ENCODE results near the gene SLC6A20. TPM values are rescaled to one million over a fixed set of nuclear protein-coding genes. Genes with fewer than 3 reads are reported as not detected.

SLC6A20 gene
- total RNA-seq, 1 donor from 2014 or later: 1.5 TPM

GRCh38 chr3:45838466-45838865, 42.1 kb upstream of the SLC6A20 start:
- Mint-ChIP-seq H3K4me3 (no peak overlapping the region), H3K27ac (no peak overlapping the region), H3K4me1 (ENCODE audit: unreplicated experiment) (peaks cover 11% of the 10 kb centered on the region), H3K9me3 (no peaks in the 10 kb centered on the region), H3K27me3 (peaks cover 3% of the 10 kb centered on the region), H3K36me3 (peaks cover 16% of the 10 kb centered on the region)
- no peak for DNase-seq (ENCODE audit: extremely low spot score, unreplicated experiment)
- TF ChIP-seq CTCF (conservative IDR thresholded peaks at IDR 0.05): no peak

- Mint-ChIP-seq H3K4me1 (ENCODE audit: unreplicated experiment) (no peaks in the 10 kb centered on the region), H3K4me3 (no peak overlapping the region), H3K27me3 (no peaks in the 10 kb centered on the region), H3K36me3 (peaks cover 31% of the 10 kb centered on the region), H3K27ac (no peak overlapping the region), H3K9me3 (no peaks in the 10 kb centered on the region)
- peak; percentile 47 for TF ChIP-seq CTCF (conservative IDR thresholded peaks at IDR 0.05)
- no peak for DNase-seq (ENCODE audit: extremely low spot score, unreplicated experiment)
Observed at GRCh38 chr3:45832699-45833098, 36.4 kb upstream of the SLC6A20 start.

GRCh38 chr3:45830121-45830520, 33.8 kb upstream of the SLC6A20 start:
- no peak overlapping the region for H3K27ac Mint-ChIP-seq

GRCh38 chr3:45826908-45827307, 30.6 kb upstream of the SLC6A20 start:
- TF ChIP-seq CTCF (conservative IDR thresholded peaks at IDR 0.05): no peak
- Mint-ChIP-seq H3K36me3 (peaks cover 29% of the 10 kb centered on the region), H3K27ac (no peak overlapping the region), H3K4me1 (ENCODE audit: unreplicated experiment) (no peaks in the 10 kb centered on the region), H3K27me3 (no peaks in the 10 kb centered on the region), H3K9me3 (no peaks in the 10 kb centered on the region), H3K4me3 (no peak overlapping the region)
- DNase-seq (ENCODE audit: extremely low spot score, unreplicated experiment): no peak

More at GRCh38 chr3:45830121-45830520, 33.8 kb upstream of the SLC6A20 start:
- DNase-seq (ENCODE audit: extremely low spot score, unreplicated experiment): no peak
- H3K27me3 Mint-ChIP-seq: no peaks in the 10 kb centered on the region
- H3K9me3 Mint-ChIP-seq: no peaks in the 10 kb centered on the region
- no peak for TF ChIP-seq CTCF (conservative IDR thresholded peaks at IDR 0.05)
- H3K36me3 Mint-ChIP-seq: peaks cover 32% of the 10 kb centered on the region
- H3K4me1 Mint-ChIP-seq (ENCODE audit: unreplicated experiment): no peaks in the 10 kb centered on the region
- H3K4me3 Mint-ChIP-seq: no peak overlapping the region

GRCh38 chr3:45826321-45826720, 30.0 kb upstream of the SLC6A20 start:
- no peak for TF ChIP-seq CTCF (conservative IDR thresholded peaks at IDR 0.05)
- no peak for DNase-seq (ENCODE audit: extremely low spot score, unreplicated experiment)
- Mint-ChIP-seq H3K4me1 (ENCODE audit: unreplicated experiment) (no peaks in the 10 kb centered on the region), H3K36me3 (peaks cover 28% of the 10 kb centered on the region), H3K27me3 (no peaks in the 10 kb centered on the region), H3K9me3 (no peaks in the 10 kb centered on the region), H3K27ac (no peak overlapping the region), H3K4me3 (no peak overlapping the region)

GRCh38 chr3:45821127-45821526, 24.8 kb upstream of the SLC6A20 start:
- no peak for TF ChIP-seq CTCF (conservative IDR thresholded peaks at IDR 0.05)
- Mint-ChIP-seq H3K27me3 (no peaks in the 10 kb centered on the region), H3K4me3 (no peak overlapping the region), H3K9me3 (peaks cover 4% of the 10 kb centered on the region), H3K27ac (no peak overlapping the region), H3K36me3 (peaks cover 29% of the 10 kb centered on the region), H3K4me1 (ENCODE audit: unreplicated experiment) (no peaks in the 10 kb centered on the region)
- DNase-seq (ENCODE audit: extremely low spot score, unreplicated experiment): no peak

Measured in type B pancreatic cell (in vitro differentiated cells).